Smooth muscle cell (in vitro differentiated cells): ENCODE measurements around the gene ALOX5. TPM values are rescaled to one million over a fixed set of nuclear protein-coding genes. Genes with fewer than 3 reads are reported as not detected.

Experiments
- DNase-seq: peaks from one replicate; lab custom pipeline; 2025; ENCODE audit not compliant: unreplicated experiment; lab: John Stamatoyannopoulos, UW
- H2AFZ ChIP-seq: fragments of 200-600 bp; sonication (generic); 2 replicates; pipeline ENCODE4 v1.6.0; 2016; ENCODE audit warnings: antibody characterized with exemption, low read depth, mild to moderate bottlenecking
- H3F3A ChIP-seq: fragments of 200-600 bp; sonication (generic); 2 replicates; pipeline ENCODE4 v1.6.0; 2017; ENCODE audit warnings: antibody characterized with exemption, low read depth
- H3K27ac ChIP-seq: fragments of 200-600 bp; sonication (generic); 2 replicates; pipeline ENCODE4 v1.5.1; 2016; ENCODE audit warnings: low read depth, mild to moderate bottlenecking
- H3K27me3 ChIP-seq: fragments of 200-600 bp; sonication (generic); 2 replicates; pipeline ENCODE4 v1.6.1; 2016; ENCODE audit warnings: low read depth, mild to moderate bottlenecking
- H3K36me3 ChIP-seq: fragments of 200-600 bp; sonication (generic); 2 replicates; pipeline ENCODE4 v1.5.1; 2016; ENCODE audit warnings: low read depth
- H3K4me1 ChIP-seq: fragments of 200-600 bp; sonication (generic); 2 replicates; pipeline ENCODE4 v1.5.1; 2016; ENCODE audit warnings: low read depth
- H3K4me2 ChIP-seq: fragments of 200-600 bp; sonication (generic); 2 replicates; pipeline ENCODE4 v1.6.0; 2016; ENCODE audit warnings: mild to moderate bottlenecking
- H3K4me3 ChIP-seq: fragments of 200-600 bp; sonication (generic); 2 replicates; pipeline ENCODE4 v1.5.1; 2016; ENCODE audit warnings: mild to moderate bottlenecking
- H3K79me2 ChIP-seq: fragments of 200-600 bp; sonication (generic); 2 replicates; pipeline ENCODE4 v1.6.0; 2016; ENCODE audit warnings: low read depth, mild to moderate bottlenecking
- H3K9ac ChIP-seq: fragments of 200-600 bp; sonication (generic); 2 replicates; pipeline ENCODE4 v1.6.0; 2016; ENCODE audit warnings: low read depth
- H3K9me3 ChIP-seq: fragments of 200-600 bp; sonication (generic); replicated peaks from 2 replicates; pipeline ENCODE4 v1.5.1; 2016; ENCODE audit warnings: low read depth
- H4K20me1 ChIP-seq: fragments of 200-600 bp; sonication (generic); 2 replicates; pipeline ENCODE4 v1.6.0; 2016; ENCODE audit warnings: low read depth
- CTCF ChIP-seq: fragments of 200-600 bp; sonication (generic); IDR thresholded peaks from 2 replicates; pipeline ENCODE4 v1.5.1; 2017; ENCODE audit warnings: borderline replicate concordance, mild to moderate bottlenecking, antibody characterized with exemption; ENCODE audit not compliant: insufficient read depth, poor library complexity, severe bottlenecking
- WGBS: methylation state at CpG from one replicate; pipeline ENCODE4 v1.1.7; 2016; ENCODE audit warnings: low lambda C conversion rate; 5-methylcytosine and 5-hydroxymethylcytosine counted together
- polyA plus RNA-seq: library from polyadenylated mRNA; unstranded; fragments of >200 nt; fragmentation: Nextera tagmentation; extraction: Ambion mirVana; gene quantifications from 2 replicates; pipeline ENCODE4 v1.2.1, GENCODE V29; 2016
- total RNA-seq: library from RNA; depleted of rRNA; stranded (reverse); fragments of >200 nt; gene quantifications from 2 replicates; pipeline ENCODE4 v1.2.3, GENCODE V29; 2014

ALOX5 gene
- total and polyA plus RNA-seq, 2 experiments from 2014 or later: 0.18 TPM; not detected in 1

- peaks cover 45% of the 10 kb centered on the region for H3K27me3 ChIP-seq
- H3K4me3 ChIP-seq: no peak overlapping the region
- no peaks in the 10 kb centered on the region for H3K4me1 ChIP-seq
- no peaks in the 10 kb centered on the region for H4K20me1 ChIP-seq
- 91% methylated on average over 2 of the region's 2 CpGs for WGBS
- no peak overlapping the region for H3K4me2 ChIP-seq
- H3K9ac ChIP-seq: no peak overlapping the region
- H3K79me2 ChIP-seq: no peaks in the 10 kb centered on the region
- H3K36me3 ChIP-seq: no peaks in the 10 kb centered on the region
- no peak overlapping the region for H3K27ac ChIP-seq
- no peak for DNase-seq
- H3K9me3 ChIP-seq: no peaks in the 10 kb centered on the region
- no peaks in the 10 kb centered on the region for H3F3A ChIP-seq
- H2AFZ ChIP-seq: no peak overlapping the region
- no peak for TF ChIP-seq CTCF
Observed at GRCh38 chr10:45368181-45368580, 5.8 kb upstream of the ALOX5 start.

GRCh38 chr10:45370202-45370955 is 3.6 kb upstream of the ALOX5 start:
- Histone ChIP-seq H4K20me1 (no peaks in the 10 kb centered on the region), H3K4me3 (no peak overlapping the region), H3K79me2 (no peaks in the 10 kb centered on the region), H3F3A (no peaks in the 10 kb centered on the region), H3K27ac (no peak overlapping the region), H3K36me3 (no peaks in the 10 kb centered on the region), H3K9ac (no peak overlapping the region), H3K9me3 (no peaks in the 10 kb centered on the region), H3K4me2 (no peak overlapping the region), H3K27me3 (peaks cover 67% of the 10 kb centered on the region), H3K4me1 (no peaks in the 10 kb centered on the region), H2AFZ (no peak overlapping the region)
- no peak for DNase-seq
- 80% methylated on average over 6 of the region's 6 CpGs for WGBS
- no peak for TF ChIP-seq CTCF

DNA sequence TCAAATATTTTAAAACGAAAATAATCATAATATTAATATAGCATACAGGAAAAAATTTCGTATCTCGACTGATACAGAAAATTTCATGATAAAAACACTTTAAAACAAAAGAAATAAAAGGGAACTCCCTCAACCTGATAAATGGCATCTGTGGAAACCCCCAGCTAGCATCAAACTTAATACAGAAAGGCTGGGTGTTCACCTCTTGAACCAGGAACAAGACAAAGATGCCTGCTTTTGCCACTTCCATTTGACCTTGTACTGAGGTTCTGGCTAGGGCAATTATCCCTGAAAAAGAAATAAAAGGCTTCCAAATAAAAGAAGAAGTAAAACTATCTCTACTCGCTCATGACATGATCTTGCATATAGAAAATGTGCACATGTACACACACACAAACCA is 2.5 kb upstream of the ALOX5 start:
- WGBS: 68% methylated on average over 4 of the region's 4 CpGs

More for the DNA sequence above, 2.5 kb upstream of the ALOX5 start:
- Histone ChIP-seq H3K27ac (no peak overlapping the region), H3K4me1 (no peaks in the 10 kb centered on the region), H2AFZ (no peak overlapping the region), H3K9me3 (no peaks in the 10 kb centered on the region), H3F3A (no peaks in the 10 kb centered on the region), H3K9ac (no peak overlapping the region), H3K4me3 (no peak overlapping the region), H3K36me3 (no peaks in the 10 kb centered on the region), H3K27me3 (peaks cover 77% of the 10 kb centered on the region), H4K20me1 (no peaks in the 10 kb centered on the region), H3K79me2 (no peaks in the 10 kb centered on the region), H3K4me2 (no peak overlapping the region)
- no peak for DNase-seq
- no peak for TF ChIP-seq CTCF
